ENCODE results near the gene L3MBTL4. TPM values are rescaled to one million over a fixed set of nuclear protein-coding genes. Genes with fewer than 3 reads are reported as not detected.

The L3MBTL4 gene
- total and polyA plus RNA-seq, 4 donors: 2.3 to 15.0 (median 5.0) TPM

DNA sequence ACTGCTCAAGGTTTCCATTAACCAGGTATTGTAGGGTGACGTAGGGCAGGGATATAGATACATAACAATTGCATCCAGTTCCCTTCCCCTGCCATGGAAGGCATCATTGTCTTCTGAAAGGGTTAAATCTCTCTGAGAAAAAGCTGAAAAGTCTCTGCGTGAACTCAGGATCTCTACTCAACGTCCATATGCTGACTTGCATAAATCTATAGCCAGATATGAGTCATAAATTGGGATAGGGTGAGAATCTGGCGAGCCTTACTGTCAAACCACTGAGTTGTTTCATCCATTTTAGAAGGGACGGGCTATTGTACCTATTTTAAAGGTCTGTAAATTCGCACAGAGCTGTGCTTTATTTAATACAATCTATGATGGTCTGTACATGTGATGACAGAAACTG is 258.3 kb downstream of the L3MBTL4 start:
- no peak for TF ChIP-seq NR2F2 (IDR thresholded peaks at IDR 0.05)
- no peak for TF ChIP-seq FOXA1 (IDR thresholded peaks at IDR 0.05)
- TF ChIP-seq, protein P1, sequence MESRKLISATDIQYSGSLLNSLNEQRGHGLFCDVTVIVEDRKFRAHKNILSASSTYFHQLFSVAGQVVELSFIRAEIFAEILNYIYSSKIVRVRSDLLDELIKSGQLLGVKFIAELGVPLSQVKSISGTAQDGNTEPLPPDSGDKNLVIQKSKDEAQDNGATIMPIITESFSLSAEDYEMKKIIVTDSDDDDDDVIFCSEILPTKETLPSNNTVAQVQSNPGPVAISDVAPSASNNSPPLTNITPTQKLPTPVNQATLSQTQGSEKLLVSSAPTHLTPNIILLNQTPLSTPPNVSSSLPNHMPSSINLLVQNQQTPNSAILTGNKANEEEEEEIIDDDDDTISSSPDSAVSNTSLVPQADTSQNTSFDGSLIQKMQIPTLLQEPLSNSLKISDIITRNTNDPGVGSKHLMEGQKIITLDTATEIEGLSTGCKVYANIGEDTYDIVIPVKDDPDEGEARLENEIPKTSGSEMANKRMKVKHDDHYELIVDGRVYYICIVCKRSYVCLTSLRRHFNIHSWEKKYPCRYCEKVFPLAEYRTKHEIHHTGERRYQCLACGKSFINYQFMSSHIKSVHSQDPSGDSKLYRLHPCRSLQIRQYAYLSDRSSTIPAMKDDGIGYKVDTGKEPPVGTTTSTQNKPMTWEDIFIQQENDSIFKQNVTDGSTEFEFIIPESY (IDR thresholded peaks at IDR 0.05): no peak
- 85% methylated on average over 6 of the region's 6 CpGs for WGBS
- no peak overlapping the region for H3K4me3 ChIP-seq (ENCODE audit: low read depth in 1 of 3, low read length in 3 of 3)
- H3K27me3 ChIP-seq (ENCODE audit: control insufficient read depth in 4 of 4, insufficient read depth in 4 of 4, low read length in 3 of 4): no peaks in the 10 kb centered on the region
- no peak overlapping the region for H3K9ac ChIP-seq (ENCODE audit: low read depth in 1 of 2, low read length in 2 of 2)
- DNase-seq (ENCODE audit: low spot score): no peak
- peaks cover 2 to 7% (median 5%) of the 10 kb centered on the region in 4 donors for H3K4me1 ChIP-seq (ENCODE audit: control insufficient read depth in 4 of 4, insufficient read depth in 4 of 4, low read length in 3 of 4)
- peaks cover 0 to 3% (median 0%) of the 10 kb centered on the region in 4 donors for H3K9me3 ChIP-seq (ENCODE audit: control insufficient read depth in 4 of 4, low read length in 3 of 4)
- H3K36me3 ChIP-seq (ENCODE audit: control insufficient read depth in 4 of 4, insufficient read depth in 3 of 4, low read depth in 1 of 4, low read length in 3 of 4): no peaks in the 10 kb centered on the region
- no peak overlapping the region for H3K27ac ChIP-seq (ENCODE audit: low read depth in 1 of 2, low read length in 2 of 2)

GRCh38 chr18:6155707-6156106 is 259.0 kb downstream of the L3MBTL4 start:
- no peak overlapping the region for H3K9ac ChIP-seq (ENCODE audit: low read depth in 1 of 2, low read length in 2 of 2)
- no peaks in the 10 kb centered on the region for H3K27me3 ChIP-seq (ENCODE audit: control insufficient read depth in 4 of 4, insufficient read depth in 4 of 4, low read length in 3 of 4)
- peaks cover 0 to 3% (median 0%) of the 10 kb centered on the region in 4 donors for H3K9me3 ChIP-seq (ENCODE audit: control insufficient read depth in 4 of 4, low read length in 3 of 4)
- TF ChIP-seq RXRA (IDR thresholded peaks at IDR 0.05) (no peak), EGR1 (IDR thresholded peaks at IDR 0.05; ENCODE audit: low read depth in 2 of 2) (no peak)
- 91% methylated on average over 2 of the region's 2 CpGs for WGBS
- no peak overlapping the region for H3K4me3 ChIP-seq (ENCODE audit: low read depth in 1 of 3, low read length in 3 of 3)
- peaks cover 2 to 7% (median 5%) of the 10 kb centered on the region in 4 donors for H3K4me1 ChIP-seq (ENCODE audit: control insufficient read depth in 4 of 4, insufficient read depth in 4 of 4, low read length in 3 of 4)
- DNase-seq (ENCODE audit: low spot score): no peak
- H3K27ac ChIP-seq (ENCODE audit: low read depth in 1 of 2, low read length in 2 of 2): no peak overlapping the region
- no peaks in the 10 kb centered on the region for H3K36me3 ChIP-seq (ENCODE audit: control insufficient read depth in 4 of 4, insufficient read depth in 3 of 4, low read depth in 1 of 4, low read length in 3 of 4)

DNA sequence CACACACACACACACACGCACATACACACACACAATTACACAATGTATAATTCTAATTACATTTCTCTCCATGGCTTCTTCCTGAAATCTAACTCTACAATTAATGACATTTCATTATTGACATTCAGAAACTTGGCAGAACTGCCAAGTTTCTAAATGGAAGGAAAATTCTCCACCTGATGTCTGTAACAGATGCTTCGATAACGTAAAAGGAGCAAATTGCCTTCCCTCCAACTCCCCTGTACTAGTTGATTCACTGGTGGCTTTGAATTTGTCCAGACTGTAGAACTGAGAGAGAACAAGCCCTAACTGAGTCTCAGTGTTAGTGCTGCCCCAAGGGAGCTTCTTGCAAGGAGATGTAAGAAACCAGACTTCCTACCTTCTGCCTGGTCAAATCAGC is 264.3 kb downstream of the L3MBTL4 start:
- WGBS: 86% methylated on average over 3 of the region's 3 CpGs

More for the DNA sequence above, 264.3 kb downstream of the L3MBTL4 start:
- Histone ChIP-seq H3K9ac (ENCODE audit: low read depth in 1 of 2, low read length in 2 of 2) (no peak overlapping the region), H3K9me3 (ENCODE audit: control insufficient read depth in 4 of 4, low read length in 3 of 4) (peaks cover 0 to 3% (median 0%) of the 10 kb centered on the region in 4 donors), H3K36me3 (ENCODE audit: control insufficient read depth in 4 of 4, insufficient read depth in 3 of 4, low read depth in 1 of 4, low read length in 3 of 4) (peaks cover 0 to 5% (median 0%) of the 10 kb centered on the region in 4 donors), H3K27ac (ENCODE audit: low read depth in 1 of 2, low read length in 2 of 2) (no peak overlapping the region), H3K27me3 (ENCODE audit: control insufficient read depth in 4 of 4, insufficient read depth in 4 of 4, low read length in 3 of 4) (no peaks in the 10 kb centered on the region), H3K4me1 (ENCODE audit: control insufficient read depth in 4 of 4, insufficient read depth in 4 of 4, low read length in 3 of 4) (no peaks in the 10 kb centered on the region), H3K4me3 (ENCODE audit: low read depth in 1 of 3, low read length in 3 of 3) (no peak overlapping the region)
- no peak for TF ChIP-seq EGR1 (IDR thresholded peaks at IDR 0.05; ENCODE audit: low read depth in 2 of 2)
- no peak for TF ChIP-seq GABPA (IDR thresholded peaks at IDR 0.05 in 1 of 2, conservative IDR thresholded peaks at IDR 0.05 in 1 of 2)
- no peak for TF ChIP-seq YY1 (IDR thresholded peaks at IDR 0.05)
- no peak for TF ChIP-seq NR2F2 (IDR thresholded peaks at IDR 0.05)
- TF ChIP-seq, protein P2, sequence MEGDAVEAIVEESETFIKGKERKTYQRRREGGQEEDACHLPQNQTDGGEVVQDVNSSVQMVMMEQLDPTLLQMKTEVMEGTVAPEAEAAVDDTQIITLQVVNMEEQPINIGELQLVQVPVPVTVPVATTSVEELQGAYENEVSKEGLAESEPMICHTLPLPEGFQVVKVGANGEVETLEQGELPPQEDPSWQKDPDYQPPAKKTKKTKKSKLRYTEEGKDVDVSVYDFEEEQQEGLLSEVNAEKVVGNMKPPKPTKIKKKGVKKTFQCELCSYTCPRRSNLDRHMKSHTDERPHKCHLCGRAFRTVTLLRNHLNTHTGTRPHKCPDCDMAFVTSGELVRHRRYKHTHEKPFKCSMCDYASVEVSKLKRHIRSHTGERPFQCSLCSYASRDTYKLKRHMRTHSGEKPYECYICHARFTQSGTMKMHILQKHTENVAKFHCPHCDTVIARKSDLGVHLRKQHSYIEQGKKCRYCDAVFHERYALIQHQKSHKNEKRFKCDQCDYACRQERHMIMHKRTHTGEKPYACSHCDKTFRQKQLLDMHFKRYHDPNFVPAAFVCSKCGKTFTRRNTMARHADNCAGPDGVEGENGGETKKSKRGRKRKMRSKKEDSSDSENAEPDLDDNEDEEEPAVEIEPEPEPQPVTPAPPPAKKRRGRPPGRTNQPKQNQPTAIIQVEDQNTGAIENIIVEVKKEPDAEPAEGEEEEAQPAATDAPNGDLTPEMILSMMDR (IDR thresholded peaks at IDR 0.05; ENCODE audit: low read depth, low read length, missing input control): no peak
- TF ChIP-seq, protein P1 (IDR thresholded peaks at IDR 0.05): no peak
- TF ChIP-seq, protein P3, sequence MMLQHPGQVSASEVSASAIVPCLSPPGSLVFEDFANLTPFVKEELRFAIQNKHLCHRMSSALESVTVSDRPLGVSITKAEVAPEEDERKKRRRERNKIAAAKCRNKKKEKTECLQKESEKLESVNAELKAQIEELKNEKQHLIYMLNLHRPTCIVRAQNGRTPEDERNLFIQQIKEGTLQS (IDR thresholded peaks at IDR 0.05): no peak
- TF ChIP-seq SP1 (IDR thresholded peaks at IDR 0.05): no peak
- no peak for TF ChIP-seq HNF4G (IDR thresholded peaks at IDR 0.05)
- no peak for TF ChIP-seq MAX (IDR thresholded peaks at IDR 0.05)
- TF ChIP-seq FOXA2 (IDR thresholded peaks at IDR 0.05): no peak
- no peak for TF ChIP-seq FOXA1 (IDR thresholded peaks at IDR 0.05)
- TF ChIP-seq TAF1 (conservative IDR thresholded peaks at IDR 0.05): no peak
- no peak for DNase-seq (ENCODE audit: low spot score)

Measured in liver (tissue), 9 donors.